GM19467 (cell line): Measurements from ENCODE around the gene NEXN.
"Not testable (repeated sequence)": the region's sequence is repeated elsewhere in the genome, so short reads cannot be mapped to it uniquely, and the experiment has no call there.

ENCODE experiments used
- ATAC-seq: cut with Tn5 transposase; IDR thresholded peaks from one replicate; pipeline ENCODE4 v1.9.1; 2021; ENCODE audit warnings: mild to moderate bottlenecking, moderate library complexity; ENCODE audit not compliant: unreplicated experiment

The NEXN gene

GRCh38 chr1:77958391-77958790, 70.0 kb downstream of the NEXN start:
- no peak for ATAC-seq

GRCh38 chr1:77958850-77959249, 70.4 kb downstream of the NEXN start:
- no peak for ATAC-seq

DNA sequence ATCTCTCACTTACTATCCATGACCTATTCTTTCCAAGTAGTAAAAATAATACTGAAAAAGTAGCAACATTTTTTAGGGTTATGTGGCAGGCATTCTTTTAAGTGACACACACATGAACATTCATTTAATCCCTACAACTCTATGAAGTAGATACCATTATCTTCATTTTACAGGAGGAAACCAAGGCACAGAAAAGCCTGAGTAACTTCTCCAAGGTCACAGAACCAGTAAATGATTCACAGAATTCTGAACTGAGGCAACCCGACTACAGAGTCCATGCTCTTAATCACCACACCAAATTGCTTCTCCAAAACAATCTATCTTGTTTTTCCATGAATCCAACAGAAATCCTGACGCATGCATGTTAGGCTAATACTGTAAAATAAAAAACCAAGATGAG, 73.0 kb downstream of the NEXN start:
- ATAC-seq = no peak

DNA sequence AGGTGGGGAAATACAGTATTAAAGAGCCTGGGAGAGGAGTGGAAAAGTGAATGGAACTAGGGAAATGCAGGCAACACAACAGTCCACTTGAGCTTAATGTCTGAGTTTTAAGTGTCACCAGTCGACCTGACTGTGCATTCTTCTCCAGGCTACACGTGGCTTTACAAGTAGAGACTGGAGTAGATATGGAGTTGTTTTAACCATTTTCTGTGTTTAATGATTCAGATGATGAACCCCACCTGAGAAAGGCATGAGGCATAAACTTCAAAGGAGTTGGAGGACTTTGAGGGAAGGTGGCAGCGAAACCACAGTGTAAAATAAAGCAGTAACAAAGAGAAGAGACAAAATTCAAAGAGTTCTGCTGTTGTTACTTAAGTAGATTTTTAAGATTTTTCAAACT, 77.9 kb downstream of the NEXN start:
- ATAC-seq = no peak

- ATAC-seq = no peak
Observed at GRCh38 chr1:77970192-77970591, 81.8 kb downstream of the NEXN start.

GRCh38 chr1:77972080-77972479, 83.7 kb downstream of the NEXN start:
- no peak for ATAC-seq

- ATAC-seq = no peak
Observed at GRCh38 chr1:77975386-77975785, 87.0 kb downstream of the NEXN start.

DNA sequence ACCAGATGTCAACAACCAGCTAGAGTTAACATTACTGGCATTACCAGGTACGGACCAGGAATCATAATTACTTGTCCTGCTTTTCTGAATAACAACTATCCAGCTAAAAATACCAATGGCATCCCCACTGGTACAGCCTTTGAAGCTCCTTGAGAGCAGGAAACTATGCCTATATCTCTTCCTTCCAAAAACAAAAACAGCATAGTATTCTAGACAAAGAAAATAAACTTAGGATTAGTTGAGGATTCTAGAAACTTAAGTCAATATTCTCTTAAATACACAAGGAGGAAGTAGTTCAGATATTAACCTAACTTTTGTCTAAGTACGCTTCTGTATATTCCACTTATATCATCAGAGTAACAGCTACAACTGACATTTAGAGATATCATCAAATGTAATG, 87.5 kb downstream of the NEXN start:
- ATAC-seq = no peak

- ATAC-seq = no peak
Observed at GRCh38 chr1:77976433-77977076, 88.1 kb downstream of the NEXN start.

DNA sequence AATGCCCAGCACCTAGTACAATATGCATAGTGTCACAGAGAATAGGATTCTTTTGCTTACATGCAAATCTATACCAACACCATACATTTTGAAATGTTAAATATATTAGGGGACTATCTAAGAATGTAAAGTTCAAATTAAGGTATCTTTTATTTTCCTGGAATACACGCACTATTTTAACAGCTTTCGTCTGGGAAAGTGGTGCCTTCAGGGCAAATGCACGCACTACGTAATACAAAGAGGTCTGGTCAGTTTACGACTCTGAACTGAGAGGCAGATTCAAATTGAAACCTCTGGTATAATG, 89.5 kb downstream of the NEXN start:
- no peak for ATAC-seq

- ATAC-seq = peak; percentile 62
Observed at GRCh38 chr1:77978293-77978968, 90.0 kb downstream of the NEXN start.

DNA sequence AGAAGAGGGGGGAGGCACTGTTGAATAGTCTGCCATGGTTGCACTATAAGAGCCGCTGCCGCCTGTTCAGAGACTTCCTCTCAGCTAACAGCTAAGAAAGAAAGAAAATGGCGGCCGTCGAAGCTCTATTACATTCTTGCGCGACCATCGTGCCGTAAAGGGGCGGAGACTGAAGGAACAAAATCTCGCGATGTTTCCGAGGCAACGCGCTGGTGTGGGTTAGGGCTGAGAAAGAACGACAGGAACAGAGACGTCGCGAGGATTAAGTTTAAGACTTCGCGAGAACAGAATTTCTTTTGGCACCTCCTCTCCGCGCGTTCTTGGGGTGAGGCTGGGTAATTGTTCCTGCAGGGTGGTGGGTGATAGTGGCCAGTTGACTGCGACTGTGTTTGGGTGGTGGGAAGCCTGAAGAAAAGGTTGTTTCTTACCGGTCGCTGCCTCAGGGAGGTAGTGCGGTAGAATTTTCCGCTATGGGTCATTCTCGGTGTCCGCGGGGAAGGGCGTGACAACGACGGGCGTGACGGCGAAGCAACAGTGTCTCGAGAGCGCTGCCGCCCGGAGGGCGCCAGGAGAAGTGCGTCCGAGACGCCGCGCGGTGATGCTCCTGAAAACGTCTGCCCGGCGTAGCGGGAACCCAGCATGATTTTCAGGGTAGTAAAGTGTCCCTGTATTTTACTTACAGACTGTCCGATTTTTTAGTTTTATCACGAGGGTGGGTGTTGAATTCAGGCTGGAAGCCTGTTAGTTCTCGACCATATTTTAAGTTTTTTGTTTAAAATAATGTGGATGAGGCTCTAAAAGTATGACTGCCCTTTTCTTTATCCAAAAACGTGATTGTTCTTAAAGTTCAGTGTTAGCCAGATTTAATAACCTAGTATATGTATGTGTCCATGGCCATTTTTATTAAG, 90.8 kb downstream of the NEXN start, which contains the start of gene FUBP1:
TSS of gene FUBP1 (minus strand) at position 104 of the 908 bp plus-strand sequence. CDS start at position 36, 68 bp downstream.
- ATAC-seq = peak; percentile 77

- ATAC-seq = not testable (repeated sequence)
Observed at GRCh38 chr1:77983352-77983996, 95.0 kb downstream of the NEXN start.

DNA sequence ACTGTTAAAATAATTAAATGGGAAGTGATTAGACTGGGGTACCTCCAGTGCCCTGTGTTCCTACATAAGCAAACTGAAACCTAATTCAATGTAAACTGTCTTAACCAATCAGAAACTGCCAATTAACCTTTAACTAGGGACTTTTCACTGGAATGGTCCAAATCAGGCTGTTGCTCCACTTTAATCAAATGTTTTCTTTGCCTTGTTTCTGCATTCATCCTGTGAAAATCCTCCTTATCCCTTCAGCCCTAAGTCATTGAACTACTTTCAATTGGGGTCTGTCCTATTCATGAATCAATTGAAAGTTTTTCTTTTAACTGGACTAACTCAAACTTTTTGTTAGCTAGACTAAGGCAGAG, 95.6 kb downstream of the NEXN start:
- no peak for ATAC-seq

DNA sequence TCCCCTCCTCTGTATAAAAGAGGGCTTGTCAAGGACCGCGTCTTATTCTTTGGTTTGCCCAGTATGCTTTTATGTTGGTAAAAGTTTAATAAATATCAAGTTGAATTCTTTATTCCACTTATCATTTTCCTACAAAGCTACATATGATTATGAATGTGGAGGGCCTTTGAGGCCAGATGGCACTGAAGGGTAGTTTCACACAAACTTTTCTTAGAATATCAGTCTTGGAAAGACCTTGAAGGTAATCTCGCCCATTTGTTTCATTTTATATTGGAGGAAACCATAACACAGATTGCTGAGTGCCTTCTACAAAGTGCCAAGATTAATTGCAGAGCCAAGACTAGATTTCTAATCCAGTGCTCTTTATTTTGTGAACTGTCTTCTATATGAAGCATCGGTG, 96.2 kb downstream of the NEXN start:
- ATAC-seq = no peak

GRCh38 chr1:77986810-77987209, 98.4 kb downstream of the NEXN start:
- no peak for ATAC-seq

DNA sequence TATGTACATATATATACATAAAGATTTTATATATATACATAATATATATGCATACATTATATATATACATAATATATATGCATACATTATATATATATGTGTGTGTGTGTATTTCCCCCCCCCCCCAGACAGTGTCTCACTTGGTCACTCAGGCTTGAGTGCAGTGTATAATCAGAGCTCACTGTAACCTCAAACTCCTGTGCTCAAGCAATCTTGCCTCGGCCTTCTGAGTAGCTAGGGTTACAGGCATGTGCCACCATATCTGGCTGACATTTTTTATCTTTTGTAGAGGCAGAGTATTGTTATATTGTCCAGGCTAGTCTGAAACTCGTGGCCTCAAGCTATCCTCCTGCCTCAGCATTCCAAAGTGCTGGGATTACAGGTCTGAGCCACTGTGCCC, 99.5 kb downstream of the NEXN start:
- no peak for ATAC-seq

DNA sequence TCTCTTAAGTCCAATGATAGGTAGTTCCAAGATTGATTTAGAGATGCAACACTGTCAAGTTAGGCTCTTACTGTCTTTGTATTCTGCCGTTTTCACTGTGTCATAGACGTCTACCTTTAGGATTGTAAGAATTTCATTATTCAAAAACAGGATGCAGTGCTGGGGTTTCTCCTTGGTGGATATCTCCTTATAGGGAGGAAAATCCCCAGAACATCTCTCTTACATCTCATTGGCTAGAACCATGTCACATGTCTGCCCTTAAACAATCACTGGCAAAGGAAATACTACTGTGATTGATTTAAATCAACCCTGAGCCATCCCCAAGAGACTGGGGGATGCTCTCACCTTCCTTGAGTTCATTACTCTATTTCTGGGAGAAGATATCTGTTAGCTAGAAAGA, 101.3 kb downstream of the NEXN start:
- no peak for ATAC-seq

DNA sequence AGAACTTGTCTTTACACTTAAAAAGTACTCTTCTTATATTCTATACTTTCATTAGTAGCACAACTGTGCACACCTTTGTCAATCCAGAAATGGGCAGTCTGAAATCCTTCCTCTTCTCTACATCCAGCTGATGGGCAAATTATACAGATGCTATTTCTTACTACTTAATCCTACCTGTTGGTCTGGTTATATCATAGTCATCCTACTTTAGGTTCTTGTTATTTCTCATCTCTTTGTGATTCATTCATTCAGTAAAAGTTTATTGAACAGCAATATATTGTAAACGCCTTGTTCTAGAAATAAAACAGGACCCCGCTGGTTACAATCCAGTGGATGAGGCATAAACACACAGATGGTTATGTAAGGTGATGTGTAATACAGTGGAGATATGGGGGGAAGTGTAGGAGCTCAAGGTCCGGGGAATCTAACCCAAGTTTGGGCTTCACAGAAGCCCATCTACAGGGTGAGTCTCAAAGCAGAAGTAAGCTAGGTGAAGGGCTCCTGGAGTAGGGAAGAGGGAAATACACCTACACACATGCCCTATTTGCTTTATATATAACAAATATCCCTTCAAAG, 102.3 kb downstream of the NEXN start:
- no peak for ATAC-seq

DNA sequence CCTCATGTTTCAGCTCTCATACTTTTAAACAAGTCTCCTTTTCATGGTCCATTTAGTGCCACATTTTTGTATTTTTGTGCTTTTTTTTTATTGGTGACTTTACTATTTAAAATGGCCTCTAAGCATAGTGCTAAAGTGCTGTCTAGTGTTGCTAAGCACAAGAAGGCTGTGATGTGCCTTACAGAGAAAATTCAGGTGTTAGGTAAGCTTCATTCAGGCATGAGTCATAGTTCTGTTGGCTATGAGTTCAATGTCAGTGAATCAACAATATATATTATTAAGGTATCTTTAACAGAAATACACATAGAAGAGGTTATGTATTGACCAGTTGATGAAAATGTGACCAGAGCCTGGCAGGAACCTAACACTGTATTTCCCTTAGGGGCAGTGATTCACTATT, 103.2 kb downstream of the NEXN start:
- no peak for ATAC-seq
